GM21367 (cell line): ENCODE measurements around the gene SH2D4B.
A peak's percentile ranks its signal among the peaks of the same experiment; 100 is the strongest.

Experiments
- ATAC-seq: cut with Tn5 transposase; IDR thresholded peaks from one replicate; pipeline ENCODE4 v1.9.1; 2021; ENCODE audit not compliant: unreplicated experiment

SH2D4B gene

GRCh38 chr10:80537736-80538480 lies at the start of gene SH2D4B:
Gene SH2D4B, plus strand, starts transcription at chr10:80537902. Its CDS starts 430 bp downstream, at chr10:80538332.
- ATAC-seq: no peak

- no peak for ATAC-seq
These were observed 49.1 kb upstream of the SH2D4B start for GRCh38 chr10:80488539-80489066.

- ATAC-seq: no peak
These were observed 48.2 kb upstream of the SH2D4B start for GRCh38 chr10:80489371-80490112.

GRCh38 chr10:80491251-80492102 lies 46.2 kb upstream of the SH2D4B start:
- ATAC-seq: no peak

GRCh38 chr10:80492848-80493521 lies 44.7 kb upstream of the SH2D4B start:
- peak; percentile 31 for ATAC-seq

GRCh38 chr10:80493522-80494051 lies 44.1 kb upstream of the SH2D4B start:
- peak; percentile 55 for ATAC-seq

- ATAC-seq: no peak
These were observed 41.0 kb upstream of the SH2D4B start for GRCh38 chr10:80496555-80497172.

GRCh38 chr10:80497187-80498077 lies 40.3 kb upstream of the SH2D4B start:
- no peak for ATAC-seq

- no peak for ATAC-seq
These were observed 39.4 kb upstream of the SH2D4B start for GRCh38 chr10:80498078-80498832.

- ATAC-seq: no peak
These were observed 38.6 kb upstream of the SH2D4B start for GRCh38 chr10:80498833-80499741.

GRCh38 chr10:80500572-80501380 lies 36.9 kb upstream of the SH2D4B start:
- ATAC-seq: peak; percentile 62

GRCh38 chr10:80501381-80501912 lies 36.3 kb upstream of the SH2D4B start:
- ATAC-seq: no peak

GRCh38 chr10:80501913-80502521 lies 35.7 kb upstream of the SH2D4B start:
- no peak for ATAC-seq

- ATAC-seq: no peak
These were observed 34.8 kb upstream of the SH2D4B start for GRCh38 chr10:80502621-80503583.
